ENCODE measurements around the gene METTL3. TPM values are rescaled to one million over a fixed set of nuclear protein-coding genes. Genes with fewer than 3 reads are reported as not detected.

Gene METTL3
- total and polyA plus RNA-seq, 2 of the 8 experiments (the other 6 are each of a cell fraction or from before 2014, with no cell fraction given) = 103 to 144 TPM

GRCh38 chr14:21533294-21533693, 22.2 kb upstream of the METTL3 start:
- Histone ChIP-seq H3K56ac (replicated peaks; ENCODE audit: insufficient read length, low read depth, low read length) (no peak overlapping the region), H3K4ac (replicated peaks; ENCODE audit: insufficient read length, low read depth, low read length) (peak overlapping the region; percentile 12), H3K79me2 (ENCODE audit: control insufficient read depth in 1 of 2, insufficient read depth in 2 of 2, low read length in 2 of 2) (peaks cover 36 to 92% of the 10 kb centered on the region in 2 experiments), H3K4me1 (replicated peaks in 1 of 4; ENCODE audit: control insufficient read depth in 3 of 4, insufficient read depth in 4 of 4, low read length in 3 of 4) (peaks cover 10 to 33% (median 22%) of the 10 kb centered on the region in 4 experiments; a peak in 6 of 7 replicates), H3K9ac (replicated peaks in 1 of 4; ENCODE audit: extremely low read depth in 1 of 4, low read depth in 3 of 4, low read length in 3 of 4) (no peak overlapping the region; a peak in 1 of 7 replicates), H3K4me3 (ENCODE audit: extremely low read depth in 1 of 4, insufficient read depth in 2 of 4, low read depth in 3 of 4, low read length in 4 of 4) (peak overlapping the region in 2 of 4 experiments; percentile 1 to 91; a peak in 3 of 8 replicates), H2BK12ac (ENCODE audit: low read depth, low read length) (no peak overlapping the region), H2AFZ (ENCODE audit: low read length) (no peak overlapping the region), H4K91ac (replicated peaks; ENCODE audit: insufficient read length, low read length) (peak overlapping the region; percentile 70), H3K36me3 (ENCODE audit: control insufficient read depth in 2 of 4, insufficient read depth in 4 of 4, low read length in 3 of 4) (peaks cover 0 to 24% (median under 1%) of the 10 kb centered on the region in 4 experiments; a peak in 1 of 8 replicates), H3K23me2 (ENCODE audit: low read depth, low read length) (peaks cover 7% of the 10 kb centered on the region; the same call in 1 of the 2 replicates), H3K4me2 (ENCODE audit: insufficient read depth in 1 of 2, low read depth in 2 of 2, low read length in 2 of 2) (peak overlapping the region; percentile 74 to 94; a peak in 3 of 4 replicates), H2BK120ac (replicated peaks; ENCODE audit: low read depth, low read length) (no peak overlapping the region), H3K23ac (ENCODE audit: insufficient read length) (no peak overlapping the region), H3K18ac (ENCODE audit: extremely low read depth, low read length) (peak overlapping the region; percentile 25; the same call in 1 of the 2 replicates), H3K79me1 (ENCODE audit: low read depth, low read length) (0 out of 2 replicates have a peak, but pooled peaks cover 5% of the 10 kb centered on the region), H4K20me1 (replicated peaks in 1 of 2; ENCODE audit: control insufficient read depth in 1 of 2, insufficient read depth in 2 of 2, low read length in 2 of 2) (no peaks in the 10 kb centered on the region), H2BK15ac (ENCODE audit: low read length) (0 out of 2 replicates have a peak overlapping the region, but pooled peaks have one; percentile 11), H3K9me3 (ENCODE audit: insufficient read depth in 2 of 2, low read depth in 1 of 2, low read length in 1 of 2) (no peaks in the 10 kb centered on the region), H4K5ac (ENCODE audit: insufficient read length, low read depth, low read length) (peak overlapping the region; percentile 87), H2BK20ac (ENCODE audit: low read length) (peak overlapping the region; percentile 76; the same call in 1 of the 2 replicates), H2AK5ac (ENCODE audit: low read depth, low read length) (no peak overlapping the region; the same call in 1 of the 2 replicates), H3K27me3 (replicated peaks in 1 of 4; ENCODE audit: control insufficient read depth in 3 of 4, extremely low read depth in 1 of 4, insufficient read depth in 3 of 4, low read length in 3 of 4) (no peaks in the 10 kb centered on the region), H2BK5ac (ENCODE audit: low read depth, low read length) (peak overlapping the region; percentile 41; the same call in 1 of the 2 replicates), H3K14ac (ENCODE audit: insufficient read length) (no peak overlapping the region), H4K8ac (ENCODE audit: extremely low read depth, insufficient read depth, low read length) (no peak overlapping the region), H3K27ac (ENCODE audit: low read depth, low read length) (no peak overlapping the region)
- no peak for DNase-seq (ENCODE audit: low read depth in 1 of 2, low spot score in 2 of 2)
- ChIA-PET CTCF (ENCODE audit: partially characterized antibody) (interaction anchor here (1.3 to 2.5 kb wide), 3 partner anchors 10 to 35 kb away, joined by 6 to 11 read pairs (median 10); no protein-coding TSS in a partner anchor), POLR2A (ENCODE audit: partially characterized antibody) (interaction anchor here (2.0 to 32.5 kb wide), 4 partner anchors 14 to 38 kb away, joined by 9 to 769 read pairs (median 30); partner anchors contain the start of genes METTL3 and SALL2)
- FAIRE-seq = no peak
- no peak for TF ChIP-seq USF2 (IDR thresholded peaks at IDR 0.05; ENCODE audit: low read length)
- no peak for TF ChIP-seq CBX8 (IDR thresholded peaks at IDR 0.05; ENCODE audit: borderline replicate concordance, low read depth, low read length)
- no peak for TF ChIP-seq TAF1 (IDR thresholded peaks at IDR 0.05; ENCODE audit: low read depth, low read length)
- TF ChIP-seq RNF2 (IDR thresholded peaks at IDR 0.05; ENCODE audit: borderline replicate concordance, low read depth, low read length, missing control alignments, poor library complexity, severe bottlenecking) = no peak
- TF ChIP-seq SP1 (IDR thresholded peaks at IDR 0.05; ENCODE audit: low read depth, low read length) = no peak
- no peak for TF ChIP-seq JUN (IDR thresholded peaks at IDR 0.05; ENCODE audit: low read depth, low read length)
- no peak for TF ChIP-seq CREB1 (IDR thresholded peaks at IDR 0.05)
- no peak for TF ChIP-seq JUND (IDR thresholded peaks at IDR 0.05; ENCODE audit: low read length)
- no peak for TF ChIP-seq POLR2A (IDR thresholded peaks at IDR 0.05; ENCODE audit: control extremely low read depth in 1 of 2, low read depth in 2 of 2, low read length in 2 of 2)
- TF ChIP-seq RAD21 (IDR thresholded peaks at IDR 0.05 in 1 of 2, conservative IDR thresholded peaks at IDR 0.05 in 1 of 2; ENCODE audit: low read depth in 2 of 2, low read length in 2 of 2) = no peak
- TF ChIP-seq CBX5 (IDR thresholded peaks at IDR 0.05; ENCODE audit: low read depth, low read length) = no peak
- TF ChIP-seq CHD2 (IDR thresholded peaks at IDR 0.05; ENCODE audit: low read length) = no peak
- TF ChIP-seq KDM5A (IDR thresholded peaks at IDR 0.05; ENCODE audit: low read length) = no peak
